DMS 273 treated with DMSO at 0.1 percent for 48 hours (cell line): ENCODE data around the gene AMHR2.
A peak's percentile ranks its signal among the peaks of the same experiment; 100 is the strongest.
"Not testable (repeated sequence)": the region's sequence is repeated elsewhere in the genome, so short reads cannot be mapped to it uniquely, and the experiment has no call there.

Experiments
- DNase-seq: peaks from one replicate; lab custom pipeline; 2025; lab: John Stamatoyannopoulos, UW

The AMHR2 gene

GRCh38 chr12:53415752-53416389 lies 7.8 kb upstream of the AMHR2 start:
- DNase-seq = not testable (repeated sequence)

DNA sequence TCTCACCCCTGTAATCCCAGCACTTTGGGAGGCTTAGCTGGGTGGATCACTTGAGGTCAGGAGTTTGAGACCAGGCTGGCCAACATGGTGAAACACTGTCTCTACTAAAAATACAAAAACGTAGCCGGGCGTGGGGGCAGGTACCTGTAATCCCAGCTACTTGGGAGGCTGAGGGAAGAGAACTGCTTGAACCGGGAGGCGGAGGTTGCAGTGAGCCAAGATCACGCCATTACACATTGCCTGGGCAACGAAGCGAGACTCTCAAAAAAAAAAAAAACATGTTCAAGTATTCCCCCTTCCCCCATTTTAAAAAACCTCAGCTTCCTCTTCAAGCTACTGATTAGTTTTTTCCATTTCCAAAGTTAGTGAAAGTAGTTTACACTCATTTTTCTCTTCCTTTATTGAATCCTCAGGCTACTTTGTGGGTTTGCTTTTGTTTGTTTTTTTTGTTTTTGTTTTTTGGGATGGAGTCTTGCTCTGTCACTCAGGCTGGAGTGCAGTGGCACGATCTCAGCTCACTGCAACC lies 6.3 kb upstream of the AMHR2 start:
- DNase-seq = not testable (repeated sequence)

- no peak for DNase-seq
These were observed 5.4 kb upstream of the AMHR2 start for GRCh38 chr12:53418221-53418620.

DNA sequence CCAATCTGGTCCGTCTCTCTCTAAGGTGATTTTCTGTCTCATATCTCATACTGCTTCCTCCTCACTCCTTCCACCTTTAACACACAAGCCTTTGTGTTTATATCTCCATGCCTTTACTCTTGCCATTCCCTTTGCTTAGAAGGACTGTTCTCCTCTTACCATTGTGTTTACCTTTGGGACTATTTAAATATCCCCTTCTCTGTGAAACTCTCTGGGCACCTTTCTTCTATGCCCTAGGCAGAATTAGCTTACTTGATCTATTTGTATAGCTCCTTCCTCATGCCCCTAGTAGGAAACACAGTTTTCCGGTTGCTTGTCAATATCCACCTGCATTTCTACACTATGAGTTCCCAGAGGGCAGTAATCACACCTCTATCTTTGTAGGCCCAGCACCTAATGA lies 3.9 kb upstream of the AMHR2 start:
- DNase-seq = no peak

DNA sequence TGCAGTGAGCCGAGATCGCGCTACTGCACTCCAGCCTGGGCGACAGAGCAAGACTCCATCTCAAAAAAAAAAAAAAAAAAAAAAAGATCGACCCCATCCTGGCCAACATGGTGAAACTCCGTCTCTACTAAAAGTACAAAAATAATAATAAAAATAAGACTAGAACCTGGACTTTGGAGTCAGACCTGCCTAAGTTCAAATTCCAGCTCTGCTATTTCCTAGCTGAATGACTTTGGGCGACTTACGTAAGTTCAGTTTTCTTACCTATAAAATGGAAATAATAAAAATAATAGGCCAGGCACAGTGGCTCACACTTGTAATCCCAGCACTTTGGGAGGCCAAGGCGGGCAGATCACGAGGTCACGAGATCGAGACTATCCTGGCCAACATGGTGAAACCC lies 1.4 kb upstream of the AMHR2 start:
- DNase-seq = not testable (repeated sequence)

DNA sequence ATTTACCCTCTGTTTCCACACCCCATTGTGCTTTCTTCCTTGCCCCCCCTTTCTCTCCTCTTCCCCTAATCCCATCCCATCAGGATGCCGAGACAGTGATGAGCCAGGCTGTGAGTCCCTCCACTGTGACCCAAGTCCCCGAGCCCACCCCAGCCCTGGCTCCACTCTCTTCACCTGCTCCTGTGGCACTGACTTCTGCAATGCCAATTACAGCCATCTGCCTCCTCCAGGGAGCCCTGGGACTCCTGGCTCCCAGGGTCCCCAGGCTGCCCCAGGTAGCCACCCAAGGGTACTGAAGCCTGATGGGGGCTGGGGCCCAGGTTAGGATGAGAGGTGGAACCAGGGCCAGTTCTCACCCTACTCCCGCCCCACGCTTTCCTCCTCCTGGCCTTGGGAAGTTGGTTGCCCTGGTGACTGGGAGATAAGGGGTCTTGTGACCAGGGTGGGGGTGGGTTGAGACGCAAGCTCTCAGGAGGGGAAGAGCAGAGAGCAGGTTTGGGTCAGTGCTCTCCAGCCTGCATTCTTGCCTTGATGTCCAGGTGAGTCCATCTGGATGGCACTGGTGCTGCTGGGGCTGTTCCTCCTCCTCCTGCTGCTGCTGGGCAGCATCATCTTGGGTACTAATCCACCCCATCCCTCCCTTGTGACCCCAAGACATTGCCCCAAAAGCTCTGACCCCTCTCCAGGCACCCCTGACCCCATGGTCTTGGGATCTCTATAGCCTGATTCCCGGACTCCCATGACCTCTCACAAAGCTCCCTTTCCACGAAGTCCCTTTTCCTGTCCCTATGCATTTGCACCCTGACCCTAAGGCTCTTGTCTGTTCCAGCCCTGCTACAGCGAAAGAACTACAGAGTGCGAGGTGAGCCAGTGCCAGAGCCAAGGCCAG lies 1.2 kb downstream of the AMHR2 start:
- no peak for DNase-seq

DNA sequence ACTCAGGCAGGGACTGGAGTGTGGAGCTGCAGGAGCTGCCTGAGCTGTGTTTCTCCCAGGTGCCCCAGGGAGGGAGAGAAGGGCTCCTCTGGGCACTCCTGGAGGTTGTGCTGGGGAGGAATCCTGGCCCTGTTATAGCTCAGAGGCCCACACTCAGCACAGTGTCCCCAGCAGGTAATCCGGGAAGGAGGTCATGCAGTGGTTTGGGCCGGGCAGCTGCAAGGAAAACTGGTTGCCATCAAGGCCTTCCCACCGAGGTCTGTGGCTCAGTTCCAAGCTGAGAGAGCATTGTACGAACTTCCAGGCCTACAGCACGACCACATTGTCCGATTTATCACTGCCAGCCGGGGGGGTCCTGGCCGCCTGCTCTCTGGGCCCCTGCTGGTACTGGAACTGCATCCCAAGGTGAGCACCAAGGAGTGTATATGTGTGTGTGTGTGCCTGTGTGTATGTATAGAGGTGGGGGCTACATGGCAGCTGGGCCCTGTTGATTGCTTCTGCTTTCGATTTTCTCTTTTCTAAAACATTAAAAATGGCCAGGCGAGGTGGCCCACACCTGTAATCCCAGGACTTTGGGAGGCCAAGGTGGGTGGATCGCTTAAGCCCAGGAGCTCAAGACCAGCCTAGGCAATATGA lies 2.0 kb downstream of the AMHR2 start:
- DNase-seq = no peak

DNA sequence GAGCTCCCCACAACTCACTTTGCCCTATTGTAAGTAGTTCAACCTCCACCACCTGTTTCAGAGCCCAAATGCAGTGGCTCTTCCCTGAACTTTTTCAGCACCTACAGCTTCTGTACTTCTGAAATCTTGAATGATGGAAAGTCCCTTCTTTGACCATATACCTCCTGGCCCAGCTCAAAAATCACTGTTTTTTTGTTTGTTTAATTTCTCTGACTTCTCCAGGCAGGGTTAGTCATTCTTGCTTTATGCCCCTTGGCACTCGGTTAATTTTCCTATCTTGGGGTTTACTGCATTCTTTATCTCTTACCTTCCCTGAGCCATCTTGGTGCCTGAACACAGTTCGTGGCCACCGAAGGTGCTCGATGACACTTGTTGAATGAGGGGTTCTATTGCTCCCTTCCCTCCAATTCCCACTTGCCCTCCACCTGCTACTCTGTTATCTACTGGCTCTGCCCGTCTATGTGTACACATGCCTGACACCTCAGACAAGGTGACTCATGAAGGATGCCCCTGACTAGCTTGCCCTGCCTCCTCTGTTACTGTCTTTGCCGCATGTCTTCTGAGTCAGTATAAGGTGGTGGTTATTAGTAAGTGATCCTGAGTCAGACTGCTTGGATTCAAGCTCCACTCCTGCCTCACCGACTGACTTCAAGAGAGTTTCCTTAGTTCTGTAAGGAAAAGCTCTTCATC lies 4.4 kb downstream of the AMHR2 start:
- no peak for DNase-seq

- no peak for DNase-seq
These were observed 5.1 kb downstream of the AMHR2 start for GRCh38 chr12:53428741-53429140.

- no peak for DNase-seq
These were observed 6.5 kb downstream of the AMHR2 start for GRCh38 chr12:53430116-53430515.

DNA sequence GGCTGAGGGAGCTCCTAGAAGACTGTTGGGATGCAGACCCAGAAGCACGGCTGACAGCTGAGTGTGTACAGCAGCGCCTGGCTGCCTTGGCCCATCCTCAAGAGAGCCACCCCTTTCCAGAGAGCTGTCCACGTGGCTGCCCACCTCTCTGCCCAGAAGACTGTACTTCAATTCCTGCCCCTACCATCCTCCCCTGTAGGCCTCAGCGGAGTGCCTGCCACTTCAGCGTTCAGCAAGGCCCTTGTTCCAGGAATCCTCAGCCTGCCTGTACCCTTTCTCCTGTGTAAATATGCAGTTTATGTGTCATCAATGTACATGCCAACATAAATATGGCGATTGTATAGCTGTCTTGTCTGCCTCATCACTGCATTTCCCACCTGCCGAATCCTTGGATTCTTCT lies 7.5 kb downstream of the AMHR2 start:
- no peak for DNase-seq

- not testable (repeated sequence) for DNase-seq
These were observed 11.7 kb downstream of the AMHR2 start for GRCh38 chr12:53435326-53435725.

DNA sequence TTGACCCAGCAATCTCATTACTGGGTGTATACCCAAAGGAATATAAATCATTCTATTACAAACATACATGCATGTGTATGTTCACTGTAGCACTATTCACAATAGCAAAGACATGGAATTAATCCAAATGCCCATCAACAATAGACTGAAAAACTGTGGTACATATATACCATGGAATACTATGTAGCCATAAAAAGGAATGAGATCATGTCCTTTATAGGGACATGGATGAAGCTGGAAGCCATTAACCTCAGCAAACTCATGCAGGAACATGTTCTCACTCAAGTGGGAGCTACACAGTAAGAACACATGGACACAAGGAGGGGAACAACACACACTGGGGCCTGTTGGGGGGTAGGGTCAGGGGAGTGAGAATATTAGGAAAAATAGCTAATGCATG lies 15.9 kb downstream of the AMHR2 start:
- DNase-seq = not testable (repeated sequence)

DNA sequence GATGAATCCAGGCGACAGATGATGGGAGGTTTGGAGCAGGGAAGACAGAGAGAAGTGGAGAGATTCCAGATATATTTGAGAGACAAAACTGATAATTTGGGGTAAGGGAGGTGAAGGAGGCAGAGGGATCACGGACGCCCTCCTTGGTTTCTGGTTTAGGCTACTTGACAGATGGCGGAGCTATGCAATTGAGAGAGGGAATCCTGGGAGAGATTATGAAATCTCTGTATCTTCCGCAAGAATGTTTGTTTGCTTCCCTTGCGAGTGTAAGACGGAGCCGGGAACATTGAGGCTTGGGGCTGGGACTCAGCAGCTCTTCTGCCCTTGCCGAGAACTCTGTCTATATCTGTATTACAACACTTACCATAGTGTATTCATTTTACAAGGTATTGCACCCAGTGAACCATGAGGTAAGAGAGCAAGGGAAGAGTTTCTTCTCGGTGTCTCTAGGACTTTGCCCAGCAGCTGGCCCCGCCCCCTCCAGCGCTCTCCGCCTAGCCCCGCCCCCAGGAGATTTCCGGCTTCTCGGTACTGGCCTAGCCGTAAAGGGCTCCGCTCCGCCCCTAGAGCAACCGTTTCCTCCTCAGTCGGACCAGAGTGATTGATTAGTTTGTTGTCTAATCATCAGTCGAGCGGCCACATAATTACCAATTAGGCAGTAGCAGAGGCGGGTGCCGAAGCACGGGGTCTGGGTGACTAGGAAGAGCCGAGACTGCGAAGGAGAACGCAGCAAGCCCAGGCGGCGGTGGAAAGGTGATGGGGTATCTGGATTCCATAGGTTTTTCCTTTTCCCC lies 17.6 kb downstream of the AMHR2 start, which contains the start of gene PRR13:
PRR13 (plus strand) TSS at position 695 of the 794 bp plus-strand sequence. CDS start 981 bp downstream, outside the sequence.
- DNase-seq = peak; percentile 96

GRCh38 chr12:53443955-53444354 lies 20.3 kb downstream of the AMHR2 start:
- DNase-seq = no peak

GRCh38 chr12:53444593-53445325 lies 21.1 kb downstream of the AMHR2 start:
- not testable (repeated sequence) for DNase-seq

DNA sequence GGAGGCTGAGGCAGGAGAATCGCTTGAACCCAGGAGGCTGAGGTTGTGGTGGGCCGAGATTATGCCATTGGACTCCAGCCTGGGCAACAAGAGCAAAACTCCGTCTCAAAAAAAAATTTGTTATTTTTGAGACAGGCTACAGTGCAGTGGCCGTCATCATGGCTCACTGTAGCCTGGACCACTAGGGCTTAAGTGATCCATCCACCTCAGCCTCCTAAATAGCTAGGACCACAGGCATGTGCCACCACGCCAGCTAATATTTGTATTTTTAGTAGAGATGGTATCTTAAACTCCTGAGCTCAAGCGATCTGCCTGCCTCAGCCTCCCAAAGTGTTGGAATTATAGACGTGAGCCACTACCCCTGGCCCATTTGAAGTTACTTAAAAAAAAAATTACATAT lies 27.3 kb downstream of the AMHR2 start:
- DNase-seq = no peak

GRCh38 chr12:53451661-53452158 lies 28.1 kb downstream of the AMHR2 start, which contains the start of gene PCBP2:
TSS of gene PCBP2 (plus strand) at chr12:53452102. CDS start at chr12:53454801, 2,699 bp downstream.
- DNase-seq = peak; percentile 95

DNA sequence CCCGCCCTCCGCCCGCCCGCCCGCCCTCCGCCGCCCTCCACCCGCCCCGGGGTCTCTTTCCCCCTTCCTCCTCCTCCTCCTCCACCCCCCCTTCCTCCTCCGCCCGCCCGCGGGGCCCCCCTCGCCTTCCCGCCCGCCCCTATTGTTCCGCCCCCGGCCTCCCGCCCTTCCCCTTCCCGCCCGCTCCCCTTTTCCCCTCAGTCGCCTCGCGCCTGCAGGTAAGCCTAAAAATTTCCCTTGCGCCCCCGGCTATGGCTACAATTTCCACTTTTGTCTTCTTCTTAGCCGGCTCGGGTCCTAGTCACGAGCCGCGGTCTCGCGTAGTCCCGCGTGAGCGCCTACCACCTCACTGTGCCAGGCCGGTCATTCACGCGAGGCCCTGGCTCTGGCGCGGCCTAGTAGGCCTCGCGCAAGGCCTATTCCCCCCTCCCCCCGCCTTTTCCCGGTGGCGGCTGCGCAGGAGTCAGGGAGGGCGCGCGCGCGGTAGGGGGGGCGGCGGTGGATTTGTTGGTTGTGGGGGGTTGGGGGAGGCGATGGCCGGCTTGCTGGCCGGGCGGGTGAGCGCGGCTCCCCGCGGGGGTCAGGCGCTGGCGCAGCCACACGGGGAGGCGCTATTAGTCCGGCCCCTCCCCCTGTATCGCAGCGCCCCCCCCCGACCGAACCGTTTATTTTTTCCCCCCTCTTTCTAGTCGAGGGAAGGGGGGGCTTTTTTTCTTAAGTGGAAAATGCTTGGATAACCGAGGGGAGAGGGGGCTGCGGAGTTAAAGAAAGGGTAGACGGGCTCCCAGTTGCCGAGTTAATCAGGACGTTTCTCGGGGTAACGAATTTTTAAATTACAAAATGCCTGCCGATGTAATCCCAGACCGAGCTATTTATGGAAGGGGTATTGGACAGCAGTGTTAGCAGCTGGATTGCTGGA lies 28.8 kb downstream of the AMHR2 start:
- no peak for DNase-seq
